Activated T-cell treated with anti-CD3 and anti-CD28 coated beads, Interleukin-2, amount 50 U/mL, for 48 hours (primary cell): ENCODE results near the gene TBCK.
"Not testable (repeated sequence)": the region's sequence is repeated elsewhere in the genome, so short reads cannot be mapped to it uniquely, and the experiment has no call there.

Experiments used
- DNase-seq, 2 experiments: peaks; one replicate each; pipeline ENCODE4 v3.0.0-alpha.2; 2020

Gene TBCK

DNA sequence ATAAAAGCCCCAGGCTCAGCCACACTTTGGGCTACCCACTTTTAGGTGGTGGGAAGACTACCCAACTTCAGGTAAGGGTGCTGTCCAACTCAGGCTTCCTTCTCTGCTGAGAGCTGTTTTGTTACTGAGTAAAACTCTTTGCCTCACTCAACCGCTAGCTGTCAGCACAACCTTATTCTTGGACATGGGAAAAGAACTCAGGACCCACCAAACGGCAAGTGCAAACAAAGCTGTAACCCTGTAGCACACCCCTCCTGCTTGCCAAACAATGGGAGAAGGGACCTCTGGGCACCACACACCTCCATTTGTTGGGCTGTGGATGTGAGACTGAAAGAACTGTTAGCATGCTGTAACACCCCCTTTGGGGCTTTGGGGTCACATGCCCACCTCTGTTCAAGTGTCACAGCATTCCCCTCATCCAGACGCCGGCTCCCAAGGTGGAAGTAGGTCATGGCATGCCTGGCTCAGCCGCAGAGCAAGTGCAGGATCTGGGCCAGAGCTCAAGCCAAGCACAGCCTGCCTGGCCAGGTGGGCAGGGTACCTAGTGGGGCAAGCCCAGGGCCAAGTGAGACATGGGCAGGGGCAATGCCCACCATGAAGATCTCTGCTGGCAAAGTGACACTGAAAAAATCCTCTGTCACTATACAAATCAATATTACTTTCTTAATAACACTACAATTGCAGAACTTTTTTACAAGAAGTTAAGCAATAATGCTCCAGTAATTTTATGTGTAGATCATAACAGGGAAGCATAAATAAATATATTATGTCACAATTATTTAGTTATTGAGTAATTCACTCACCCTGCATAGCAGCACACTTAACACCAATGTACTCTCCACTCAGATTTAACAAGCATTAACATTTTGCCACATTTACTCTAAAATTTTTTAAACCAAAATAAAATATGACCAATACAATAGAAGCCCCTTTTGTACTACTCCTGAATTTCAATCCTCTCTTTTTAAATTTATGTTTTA, 107.2 kb downstream of the TBCK start:
- DNase-seq: no peak

DNA sequence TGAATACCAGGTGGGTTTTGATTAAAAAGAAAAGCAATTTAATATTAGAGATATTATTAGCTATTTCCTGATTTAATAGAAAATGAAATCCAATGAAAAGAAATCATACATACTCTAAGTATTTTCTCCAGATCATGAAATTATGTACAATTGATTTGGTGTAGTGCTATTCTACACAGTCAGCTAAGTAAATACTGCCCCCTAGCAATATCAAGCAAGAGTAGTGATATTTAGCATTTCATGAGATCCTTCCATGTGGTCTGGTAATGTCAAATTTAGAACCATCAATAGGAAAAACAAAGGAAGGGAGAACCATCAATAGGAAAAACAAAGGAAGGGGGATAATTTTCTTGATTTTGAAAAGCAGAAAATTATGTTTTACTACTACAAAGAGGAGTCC, 114.6 kb downstream of the TBCK start:
- DNase-seq: no peak

DNA sequence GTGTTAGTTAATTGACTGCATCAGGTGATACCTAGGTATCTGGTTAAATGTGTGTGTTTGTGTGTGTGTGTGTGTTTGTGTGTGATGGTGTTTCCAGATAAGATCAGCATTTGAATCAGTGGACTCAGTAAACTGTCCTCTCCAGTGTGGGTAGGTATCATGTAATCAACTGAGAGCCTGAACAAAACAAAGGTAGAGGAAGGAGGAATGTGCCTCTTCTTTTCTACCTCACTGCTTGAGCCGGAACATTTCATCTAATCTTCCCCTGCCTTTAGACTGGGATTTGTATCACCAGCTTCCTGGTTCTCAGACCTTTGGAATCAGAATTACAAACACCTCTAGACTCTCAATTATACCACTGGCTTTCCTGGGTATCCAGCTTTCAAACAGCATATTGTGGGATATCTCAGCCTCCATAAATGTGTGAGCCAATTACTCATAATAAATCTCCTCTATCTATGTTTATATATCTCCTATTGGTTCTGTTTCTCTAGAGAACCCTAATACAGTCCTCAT, 120.5 kb downstream of the TBCK start:
- no peak for DNase-seq

DNA sequence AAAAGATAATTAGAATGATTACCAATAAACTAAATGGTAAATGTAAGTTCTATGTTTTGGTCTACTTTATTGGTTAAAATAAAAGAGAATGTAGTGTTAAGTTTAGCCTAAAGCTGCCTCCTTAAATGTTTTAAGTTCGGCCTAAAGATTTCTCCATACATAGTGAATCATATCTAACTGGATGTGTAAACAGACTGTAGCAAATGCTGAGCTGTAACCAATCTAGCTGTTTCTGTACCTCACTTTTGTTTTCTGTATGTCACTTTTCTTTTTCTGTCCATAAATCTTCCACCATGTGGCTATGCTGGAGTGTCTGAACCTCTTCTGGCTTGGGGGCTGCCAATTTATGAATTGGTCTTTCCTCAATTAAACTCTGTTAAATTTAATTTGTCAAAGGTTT, 121.2 kb downstream of the TBCK start:
- no peak for DNase-seq

DNA sequence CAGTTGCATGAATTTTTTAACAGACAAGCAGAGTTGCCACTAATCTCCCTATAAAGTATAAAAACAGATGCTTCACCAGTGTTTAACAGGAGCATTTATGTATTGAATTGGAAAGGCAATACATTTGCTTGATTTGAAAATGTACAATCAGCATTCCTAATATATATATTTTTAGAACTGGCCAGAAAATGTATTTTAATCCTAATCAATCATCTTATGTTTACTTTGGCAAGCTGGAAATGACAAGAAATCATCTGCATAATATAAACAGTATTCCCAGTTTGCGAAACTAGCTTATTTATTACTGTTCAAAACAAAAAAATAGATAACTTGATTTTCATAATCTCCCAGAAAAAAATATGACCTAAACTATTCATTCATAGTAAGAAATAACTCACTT, 123.9 kb downstream of the TBCK start:
- no peak for DNase-seq

DNA sequence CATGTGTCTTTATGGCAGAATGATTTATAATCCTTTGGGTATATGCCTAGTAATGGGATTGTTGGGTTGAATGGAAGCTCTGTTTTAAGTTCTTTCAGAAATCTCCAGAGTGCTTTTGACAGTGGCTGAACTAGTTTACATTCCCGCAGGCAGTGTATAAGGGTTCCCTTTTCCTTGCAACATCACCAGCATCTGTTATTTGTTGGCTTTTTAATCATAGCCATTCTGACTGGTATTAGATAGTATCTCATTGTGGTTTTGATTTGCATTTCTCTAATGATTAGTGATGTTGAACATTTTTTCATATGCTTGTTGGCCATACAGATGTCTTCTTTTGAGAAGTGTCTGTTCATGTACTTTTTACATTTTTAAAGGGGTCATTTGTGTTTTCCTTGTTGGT, 129.8 kb downstream of the TBCK start:
- DNase-seq: no peak

DNA sequence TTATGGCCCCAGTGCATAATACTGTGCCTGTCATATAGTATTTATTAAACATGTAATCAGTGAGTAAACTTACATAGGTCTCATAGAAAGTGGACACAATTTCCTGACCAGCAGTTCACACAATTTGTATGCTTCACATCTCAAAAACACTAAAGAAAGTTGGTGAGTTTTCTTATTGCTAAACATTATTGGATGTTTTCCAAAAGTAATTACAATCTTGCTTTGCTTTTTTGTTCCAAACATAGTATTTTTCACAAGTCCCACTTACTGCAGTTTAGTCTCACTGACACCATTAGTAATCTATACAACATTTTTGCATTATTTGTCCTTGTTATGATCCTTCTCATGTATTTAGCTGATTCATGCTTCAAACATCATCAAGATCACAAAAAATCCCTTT, 132.5 kb downstream of the TBCK start:
- DNase-seq: no peak

DNA sequence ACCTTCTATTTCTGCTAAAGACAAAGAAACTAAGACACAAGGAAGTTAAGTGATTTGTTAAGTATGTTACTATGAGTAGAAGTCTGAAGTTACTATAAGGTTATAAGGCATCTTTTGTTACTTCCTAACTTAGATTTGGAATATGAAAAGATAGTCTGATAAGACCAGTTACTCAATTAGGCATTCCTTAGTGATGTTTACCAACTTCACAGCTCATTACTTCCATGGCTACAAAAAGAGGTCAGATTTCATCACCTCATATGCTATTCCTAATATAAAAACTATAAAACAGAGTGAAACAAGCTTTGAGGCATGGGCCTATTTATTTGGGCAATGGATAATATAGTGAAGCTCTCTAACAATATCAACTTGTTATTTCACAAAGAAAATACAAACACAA, 143.1 kb downstream of the TBCK start:
- DNase-seq: no peak

DNA sequence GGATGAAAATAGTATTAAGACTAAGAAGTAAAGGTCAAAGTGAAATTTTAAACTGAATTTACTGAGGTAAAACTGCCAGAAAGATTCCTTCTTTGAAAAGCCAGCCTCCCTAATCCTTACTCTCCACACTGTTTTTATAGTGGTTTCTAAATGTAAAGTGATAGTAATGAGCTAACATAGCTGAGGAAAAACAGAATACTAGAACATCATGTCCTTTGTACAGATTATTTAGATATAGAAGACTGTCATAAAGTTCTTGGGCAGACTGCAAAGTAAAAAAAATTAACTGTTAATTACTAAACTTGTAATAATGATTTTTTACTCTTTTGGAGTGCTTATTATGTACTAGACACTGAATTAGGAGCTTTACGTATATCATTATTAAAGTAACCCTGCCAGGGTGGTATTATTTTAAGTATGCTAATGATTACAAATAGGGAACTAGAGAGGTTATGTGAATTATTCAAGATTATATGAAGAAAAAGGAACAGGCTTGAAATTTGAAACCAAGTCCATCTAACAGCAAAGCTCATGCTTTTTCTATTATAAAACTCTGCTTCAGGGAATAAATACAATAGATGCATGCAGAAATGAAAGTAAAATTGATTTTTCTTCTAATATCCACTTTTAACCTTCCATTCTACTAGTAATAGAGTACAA, 150.5 kb downstream of the TBCK start:
- DNase-seq: no peak

DNA sequence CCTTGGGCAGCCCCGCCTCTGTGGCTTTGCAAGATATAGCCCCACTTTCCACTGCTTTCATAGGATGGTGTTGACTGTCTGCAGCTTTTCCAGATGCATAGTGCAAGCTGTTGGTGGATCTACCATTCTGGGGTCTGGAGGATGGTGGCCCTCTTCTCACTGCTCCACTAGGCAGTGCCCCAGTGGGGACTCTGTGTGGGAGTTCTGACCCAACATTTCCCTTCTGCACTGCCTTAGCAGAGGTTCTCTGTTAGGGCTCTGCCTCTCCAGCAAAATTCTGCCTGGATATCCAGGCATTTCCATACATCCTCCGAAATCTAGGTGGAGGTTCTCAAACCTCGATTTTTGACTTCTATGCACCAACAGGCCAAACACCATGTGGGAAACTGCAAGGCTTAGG, 153.7 kb downstream of the TBCK start:
- no peak for DNase-seq

DNA sequence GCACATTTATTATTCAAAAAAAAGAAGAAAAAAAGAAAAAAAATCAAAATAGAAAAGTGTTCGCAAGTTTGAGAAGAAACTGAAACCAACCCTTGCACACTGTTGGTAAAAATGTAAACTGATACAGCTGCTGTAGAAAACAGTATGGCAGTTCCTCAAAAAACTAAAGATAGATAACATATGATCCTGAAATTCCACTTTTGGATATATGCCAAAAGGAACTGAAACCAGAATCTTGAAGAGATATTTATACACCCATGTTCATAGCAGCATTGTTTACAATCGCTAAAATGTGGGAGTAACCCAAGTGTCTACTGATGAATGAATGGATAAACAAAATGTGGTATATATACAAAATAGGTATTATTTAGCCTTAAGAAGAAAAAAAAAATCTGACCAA, 155.4 kb downstream of the TBCK start:
- DNase-seq: no peak

DNA sequence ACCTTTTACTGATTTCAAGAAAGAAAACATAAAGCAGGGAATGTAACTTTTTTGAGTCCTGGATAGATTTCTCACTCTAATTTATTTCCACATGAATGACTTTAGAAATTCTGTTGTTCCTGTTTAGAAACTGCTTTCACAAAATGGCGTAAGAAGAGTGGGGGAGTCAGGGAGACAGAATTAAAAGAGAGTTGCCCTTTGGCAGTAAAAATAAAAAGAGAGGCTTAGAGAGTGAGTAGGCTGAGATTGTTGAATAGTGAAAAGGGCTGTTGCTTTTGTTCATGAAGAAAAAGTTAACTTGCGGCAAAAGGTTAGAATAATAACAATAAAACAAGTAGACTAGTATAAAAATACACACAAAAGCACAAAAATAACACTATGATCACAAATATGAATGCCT, 166.1 kb downstream of the TBCK start:
- no peak for DNase-seq

DNA sequence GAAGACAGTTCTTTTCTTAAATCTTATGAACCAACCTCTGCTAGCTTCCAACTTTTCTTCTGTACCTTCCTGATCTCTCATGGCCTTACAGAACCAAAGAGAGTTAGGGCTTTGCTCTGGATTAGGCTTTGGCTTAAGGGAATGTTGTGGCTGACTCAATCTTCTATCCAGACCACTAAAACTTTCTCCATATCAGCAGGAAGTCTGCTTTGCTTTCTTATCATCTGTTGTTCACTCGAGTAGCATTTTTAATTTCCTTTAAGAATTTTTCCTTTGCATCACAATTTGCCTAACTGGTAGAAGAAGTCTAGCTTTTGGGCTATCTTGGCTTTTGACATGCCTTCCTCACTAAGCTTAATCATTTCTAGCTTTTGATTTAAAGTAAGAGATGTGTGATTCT, 167.0 kb downstream of the TBCK start:
- no peak for DNase-seq

DNA sequence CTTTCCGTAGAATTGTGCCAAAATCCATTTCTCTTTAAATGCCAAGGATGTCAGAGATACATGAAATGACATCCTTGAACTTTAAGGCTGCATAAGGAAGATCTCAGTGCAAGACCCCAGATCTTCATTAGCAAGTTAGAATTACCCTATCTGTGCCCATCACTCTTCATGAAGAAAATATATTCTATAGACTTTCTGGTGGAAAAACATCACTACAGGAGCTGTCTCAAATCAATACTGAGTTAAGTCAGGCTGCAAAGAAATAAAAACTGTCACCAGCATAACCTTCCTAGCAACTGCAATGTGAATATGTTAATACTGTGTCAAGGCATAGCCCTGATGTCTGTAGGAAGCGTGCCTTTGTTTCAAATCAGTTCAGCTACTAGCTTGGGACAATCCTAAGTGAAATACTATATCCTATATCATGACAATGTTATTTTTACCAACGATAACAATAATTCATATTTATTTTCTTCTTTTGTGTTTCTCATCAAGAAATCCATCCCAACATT, 173.3 kb downstream of the TBCK start:
- DNase-seq: no peak

DNA sequence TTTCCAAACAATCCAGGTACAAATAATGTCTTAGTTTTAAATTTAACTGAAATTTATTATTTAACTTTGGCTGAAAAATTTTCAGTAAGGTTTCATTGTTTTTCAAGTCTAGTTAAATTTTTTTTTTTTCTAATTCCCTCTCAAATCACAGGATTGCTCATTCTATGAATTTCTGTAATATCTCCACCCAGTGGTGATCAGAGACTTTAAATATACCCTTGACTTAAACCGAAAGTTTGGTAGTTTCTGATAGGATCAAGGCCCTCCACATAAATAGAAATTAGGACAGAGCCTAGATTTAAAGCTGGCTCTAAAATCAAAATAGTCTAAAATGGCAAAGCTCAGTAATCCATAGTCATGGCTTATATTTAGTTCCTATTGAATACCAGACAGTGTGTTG, 175.4 kb downstream of the TBCK start:
- DNase-seq: no peak

DNA sequence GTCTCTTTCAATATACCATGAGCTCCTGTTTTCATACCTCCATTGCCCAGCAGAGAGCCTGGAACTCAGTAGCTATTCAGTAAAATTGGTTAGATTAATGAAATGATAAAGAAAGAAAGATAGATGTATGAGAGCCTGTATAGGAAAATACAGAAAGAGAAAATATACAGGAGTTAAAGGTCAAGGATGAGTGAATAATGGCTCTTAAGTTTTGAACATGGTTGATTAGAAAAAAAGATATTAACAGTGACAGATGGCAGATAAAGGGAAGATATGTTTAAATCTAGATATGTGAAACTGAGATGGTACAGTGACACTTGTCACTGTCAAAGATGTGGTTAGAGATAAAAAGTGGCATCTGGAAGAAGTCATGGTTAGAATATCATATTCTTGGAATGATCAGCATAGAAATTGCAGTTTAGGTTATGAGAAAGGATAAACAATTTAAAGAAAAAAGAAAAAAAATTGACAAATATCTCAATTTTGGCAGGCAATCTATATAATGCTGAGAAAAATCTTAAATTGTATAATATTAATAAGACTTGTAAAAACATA, 179.2 kb downstream of the TBCK start:
- no peak for DNase-seq

DNA sequence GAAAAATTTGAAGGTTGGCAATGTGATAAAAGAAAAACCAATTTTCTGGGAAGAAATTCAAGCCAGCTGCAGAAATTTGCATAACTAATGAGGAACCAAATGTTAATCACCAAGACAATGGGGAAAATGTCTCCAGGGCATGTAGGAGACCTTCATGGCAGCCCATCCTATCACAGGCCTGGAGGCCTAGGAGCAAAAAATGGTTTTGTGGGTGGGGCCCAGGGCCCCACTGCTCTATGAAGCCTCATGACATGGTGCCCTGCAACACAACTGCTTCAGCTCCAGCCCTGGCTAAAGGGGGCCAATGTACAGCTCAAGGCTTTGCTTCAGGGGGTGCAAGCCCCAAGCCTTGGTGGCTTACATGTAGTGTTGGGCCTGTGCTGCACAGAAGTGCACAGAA, 184.0 kb downstream of the TBCK start:
- DNase-seq: no peak

DNA sequence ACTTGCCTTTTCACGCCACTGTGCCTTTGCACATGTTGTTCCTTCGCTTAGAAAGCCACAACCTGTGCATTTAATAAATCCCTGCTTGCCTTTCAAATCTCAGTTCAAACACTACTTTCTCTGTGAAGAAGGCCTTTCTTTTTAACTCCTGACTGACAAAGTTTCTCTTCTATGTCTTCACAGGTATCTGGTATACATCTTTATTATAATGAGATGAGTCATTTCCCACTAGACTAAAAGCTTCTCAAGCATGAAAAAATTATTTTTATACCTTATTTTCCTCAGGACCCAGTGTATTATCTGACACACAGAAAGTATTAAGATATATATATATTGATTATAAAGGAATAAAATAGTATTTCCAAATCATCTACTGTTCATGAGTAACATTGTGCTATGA, 189.9 kb downstream of the TBCK start:
- no peak for DNase-seq

DNA sequence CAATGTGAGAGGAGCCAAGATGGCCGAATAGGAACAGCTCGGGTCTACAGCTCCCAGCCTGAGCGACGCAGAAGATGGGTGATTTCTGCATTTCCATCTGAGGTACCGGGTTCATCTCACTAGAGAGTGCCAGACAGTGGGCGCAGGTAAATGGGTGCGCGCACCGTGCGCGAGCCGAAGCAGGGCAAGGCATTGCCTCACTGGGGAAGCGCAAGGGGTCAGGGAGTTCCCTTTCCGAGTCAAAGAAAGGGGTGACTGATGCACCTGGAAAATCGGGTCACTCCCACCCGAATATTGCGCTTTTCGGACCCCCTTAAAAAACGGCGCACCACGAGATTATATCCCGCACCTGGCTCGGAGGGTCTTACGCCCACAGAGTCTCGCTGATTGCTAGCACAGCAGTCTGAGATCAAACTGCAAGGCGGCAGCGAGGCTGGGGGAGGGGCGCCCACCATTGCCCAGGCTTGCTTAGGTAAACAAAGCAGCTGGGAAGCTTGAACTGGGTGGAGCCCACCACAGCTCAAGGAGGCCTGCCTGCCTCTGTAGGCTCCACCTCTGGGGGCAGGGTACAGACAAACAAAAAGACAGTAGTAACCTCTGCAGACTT, 196.0 kb downstream of the TBCK start:
- not testable (repeated sequence) for DNase-seq

DNA sequence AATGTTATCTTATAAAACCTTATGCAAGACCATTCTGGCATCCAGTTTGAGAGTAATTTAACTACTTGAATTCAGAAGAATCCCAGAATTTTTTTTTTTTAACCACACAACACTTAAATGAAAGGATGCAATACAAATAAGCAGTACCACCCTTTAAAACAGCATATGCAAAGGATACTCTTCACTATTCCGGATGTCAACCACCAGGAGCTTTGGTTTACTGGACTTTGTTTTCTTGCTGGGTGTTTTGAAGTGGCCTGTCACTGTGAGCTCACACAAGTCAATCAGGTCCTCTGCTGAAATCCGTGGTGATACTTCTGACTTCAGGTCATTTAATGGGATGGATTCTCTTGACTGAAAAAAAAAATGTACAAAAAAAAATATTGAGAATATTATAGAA, 200.0 kb downstream of the TBCK start:
- DNase-seq: no peak

DNA sequence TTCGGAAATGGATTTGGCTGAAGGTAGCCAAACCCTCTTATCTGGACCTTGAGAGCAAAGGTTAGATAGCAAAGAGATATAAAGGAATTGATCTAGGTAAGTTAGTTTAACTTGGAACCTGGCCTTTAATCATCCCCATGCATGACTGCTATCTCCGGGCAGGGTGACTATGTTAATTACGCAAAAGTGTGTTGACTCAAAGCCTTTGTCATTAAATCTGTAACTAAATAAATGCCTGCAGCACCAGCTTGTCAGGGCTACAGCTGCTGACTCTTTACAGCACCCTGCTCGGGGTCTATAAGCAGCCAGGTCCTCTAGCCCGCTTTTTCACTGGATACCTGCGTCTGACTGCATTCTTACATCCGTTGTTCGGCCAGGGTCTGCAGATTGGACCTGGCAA, 201.7 kb downstream of the TBCK start:
- no peak for DNase-seq

DNA sequence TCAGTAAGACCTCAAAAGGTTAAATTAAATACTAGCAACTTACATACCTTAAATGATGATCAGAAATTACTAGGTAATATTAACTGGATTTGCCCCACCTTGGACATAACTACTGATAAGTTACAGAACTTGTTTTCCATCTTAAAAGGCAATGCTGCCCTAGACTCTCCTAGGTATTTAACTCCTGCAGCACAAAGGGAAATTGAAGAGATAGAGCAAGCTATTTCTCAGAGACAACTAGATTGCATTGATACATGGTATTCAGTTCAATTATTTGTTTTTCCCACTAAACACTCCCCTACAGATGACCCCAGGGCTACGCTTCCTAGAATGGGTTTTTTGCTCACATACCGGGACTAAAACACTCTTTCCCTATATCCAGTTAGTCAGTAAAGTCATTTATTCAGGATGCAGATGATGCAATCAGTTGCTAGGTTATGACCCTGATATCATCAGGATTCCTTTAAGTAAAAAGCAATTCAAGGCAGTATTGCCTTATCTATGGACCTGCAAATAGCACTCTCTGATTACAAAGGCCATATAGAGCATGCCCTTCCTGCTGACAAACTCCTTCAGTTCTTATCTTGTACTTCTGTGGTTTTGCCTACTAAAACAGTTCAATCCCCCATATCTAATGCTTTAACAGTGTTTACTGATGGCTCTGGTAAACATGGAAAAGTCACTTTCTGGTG, 204.1 kb downstream of the TBCK start:
- not testable (repeated sequence) for DNase-seq

DNA sequence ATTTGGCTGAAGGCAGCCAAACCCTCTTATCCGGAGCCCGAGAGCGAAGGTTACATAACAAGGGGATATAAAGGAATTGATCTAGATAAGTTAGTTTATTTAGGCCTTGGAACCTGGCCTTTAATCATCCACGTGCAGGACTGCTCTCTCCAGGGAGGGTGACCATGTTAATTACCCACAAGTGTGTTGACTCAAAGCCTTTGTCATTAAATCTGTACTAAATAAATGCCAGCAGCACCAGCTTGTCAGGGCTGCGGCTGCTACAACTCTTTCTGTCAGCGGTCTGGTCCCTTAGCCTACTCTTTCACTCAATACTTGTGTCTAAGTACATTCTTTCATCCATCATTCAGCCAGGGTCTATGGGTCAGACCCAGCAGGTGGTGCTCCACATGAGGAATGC, 206.1 kb downstream of the TBCK start:
- DNase-seq: no peak
